ENCODE results near the gene TMED8. TPM values are rescaled to one million over a fixed set of nuclear protein-coding genes. Genes with fewer than 3 reads are reported as not detected.
A peak's percentile ranks its signal among the peaks of the same experiment; 100 is the strongest.

TMED8 gene
- total and polyA plus RNA-seq, 10 of the 15 experiments (the other 5 are each of a cell fraction or from before 2014, with no cell fraction given) = 7.3 to 39.1 (median 26.1) TPM

DNA sequence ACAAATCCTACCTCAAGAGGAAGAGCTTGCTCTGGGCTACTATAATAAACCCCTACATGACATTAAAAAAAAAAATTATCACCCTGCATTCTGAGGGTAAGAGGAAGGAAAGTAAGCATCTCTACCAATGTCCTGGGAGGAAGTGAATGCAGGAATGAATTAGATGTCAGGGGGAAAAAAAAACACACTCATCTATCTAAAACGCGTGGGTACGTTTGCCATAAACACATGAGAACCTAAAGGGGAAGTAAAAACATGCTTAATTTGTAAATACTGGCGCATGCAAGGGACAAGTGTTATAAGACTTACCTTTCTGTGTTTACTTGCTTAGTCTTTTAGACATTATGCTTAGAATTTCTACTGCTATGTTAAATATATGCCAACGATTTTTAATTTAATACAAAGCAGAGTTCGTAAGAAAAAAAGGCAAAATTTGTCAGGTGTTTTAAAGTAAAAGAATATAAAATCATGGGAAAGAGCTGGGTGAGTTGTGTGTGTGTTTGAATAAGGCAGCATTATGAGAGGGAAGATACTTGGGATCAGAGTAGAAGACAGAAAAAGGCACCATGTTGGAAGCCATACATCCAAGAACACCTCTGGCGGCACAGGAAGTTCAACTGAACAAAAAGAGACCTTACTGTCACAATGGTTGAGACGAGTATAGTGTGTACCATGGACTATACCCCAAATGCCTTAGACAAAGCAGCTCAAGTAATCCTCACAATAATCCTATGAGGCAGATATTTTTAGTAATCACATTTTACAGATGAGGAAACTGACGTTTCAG lies 1.5 kb downstream of the TMED8 start:
- peak; percentile 41 for FAIRE-seq
- H2AFZ ChIP-seq (ENCODE audit: control insufficient read depth, low read depth, low read length) = peak overlapping the region; percentile 99
- H3K4me3 ChIP-seq = peak overlapping the region; percentile 83
- TF ChIP-seq ZNF384 (IDR thresholded peaks at IDR 0.05; ENCODE audit: borderline replicate concordance, low read depth, low read length) (peak; percentile 48; the same call in 1 of the 2 replicates), PAX8 (IDR thresholded peaks at IDR 0.05) (0 out of 2 replicates have a peak, but pooled peaks have one; percentile 13), MTA2 (IDR thresholded peaks at IDR 0.05; ENCODE audit: low read depth) (0 out of 2 replicates have a peak, but pooled peaks have one; percentile 19), NBN (IDR thresholded peaks at IDR 0.05) (peak; percentile 58; the same call in 1 of the 2 replicates), SPI1 (IDR thresholded peaks at IDR 0.05; ENCODE audit: borderline replicate concordance, insufficient read depth, low read depth, low read length) (peak; percentile 58; the same call in 1 of the 2 replicates), YY1 (IDR thresholded peaks at IDR 0.05; ENCODE audit: low read depth, low read length) (peak; percentile 45; the same call in 1 of the 2 replicates), BHLHE40 (IDR thresholded peaks at IDR 0.05; ENCODE audit: borderline replicate concordance in 1 of 2, low read depth in 2 of 2, low read length in 1 of 2) (0 out of 4 replicates have a peak, but pooled peaks of 1 of the 2 experiments have one; percentile 6), RUNX3 (IDR thresholded peaks at IDR 0.05; ENCODE audit: low read length) (peak; percentile 15; the same call in 1 of the 2 replicates), ATF7 (IDR thresholded peaks at IDR 0.05; ENCODE audit: low read depth) (0 out of 2 replicates have a peak, but pooled peaks have one; percentile 21), IKZF1 (conservative IDR thresholded peaks at IDR 0.05) (0 out of 2 replicates have a peak, but pooled peaks have one; percentile 20), MXI1 (IDR thresholded peaks at IDR 0.05; ENCODE audit: low read depth, low read length) (peak; percentile 88; the same call in 1 of the 2 replicates), BMI1 (IDR thresholded peaks at IDR 0.05; ENCODE audit: borderline replicate concordance) (no peak), PML (IDR thresholded peaks at IDR 0.05; ENCODE audit: low read length) (no peak), GABPA (IDR thresholded peaks at IDR 0.05; ENCODE audit: low read depth) (no peak), SIN3A (IDR thresholded peaks at IDR 0.05; ENCODE audit: low read depth, low read length) (peak; percentile 73)
- TF ChIP-seq, protein P1, sequence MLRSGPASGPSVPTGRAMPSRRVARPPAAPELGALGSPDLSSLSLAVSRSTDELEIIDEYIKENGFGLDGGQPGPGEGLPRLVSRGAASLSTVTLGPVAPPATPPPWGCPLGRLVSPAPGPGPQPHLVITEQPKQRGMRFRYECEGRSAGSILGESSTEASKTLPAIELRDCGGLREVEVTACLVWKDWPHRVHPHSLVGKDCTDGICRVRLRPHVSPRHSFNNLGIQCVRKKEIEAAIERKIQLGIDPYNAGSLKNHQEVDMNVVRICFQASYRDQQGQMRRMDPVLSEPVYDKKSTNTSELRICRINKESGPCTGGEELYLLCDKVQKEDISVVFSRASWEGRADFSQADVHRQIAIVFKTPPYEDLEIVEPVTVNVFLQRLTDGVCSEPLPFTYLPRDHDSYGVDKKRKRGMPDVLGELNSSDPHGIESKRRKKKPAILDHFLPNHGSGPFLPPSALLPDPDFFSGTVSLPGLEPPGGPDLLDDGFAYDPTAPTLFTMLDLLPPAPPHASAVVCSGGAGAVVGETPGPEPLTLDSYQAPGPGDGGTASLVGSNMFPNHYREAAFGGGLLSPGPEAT (IDR thresholded peaks at IDR 0.05; ENCODE audit: low read depth) = peak; percentile 47; the same call in 1 of the 2 replicates
- TF ChIP-seq, protein P2, sequence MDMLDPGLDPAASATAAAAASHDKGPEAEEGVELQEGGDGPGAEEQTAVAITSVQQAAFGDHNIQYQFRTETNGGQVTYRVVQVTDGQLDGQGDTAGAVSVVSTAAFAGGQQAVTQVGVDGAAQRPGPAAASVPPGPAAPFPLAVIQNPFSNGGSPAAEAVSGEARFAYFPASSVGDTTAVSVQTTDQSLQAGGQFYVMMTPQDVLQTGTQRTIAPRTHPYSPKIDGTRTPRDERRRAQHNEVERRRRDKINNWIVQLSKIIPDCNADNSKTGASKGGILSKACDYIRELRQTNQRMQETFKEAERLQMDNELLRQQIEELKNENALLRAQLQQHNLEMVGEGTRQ (IDR thresholded peaks at IDR 0.05; ENCODE audit: borderline replicate concordance, low read depth, low read length) = no peak
- TF ChIP-seq, protein P3, sequence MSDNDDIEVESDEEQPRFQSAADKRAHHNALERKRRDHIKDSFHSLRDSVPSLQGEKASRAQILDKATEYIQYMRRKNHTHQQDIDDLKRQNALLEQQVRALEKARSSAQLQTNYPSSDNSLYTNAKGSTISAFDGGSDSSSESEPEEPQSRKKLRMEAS (IDR thresholded peaks at IDR 0.05; ENCODE audit: low read depth, low read length) = peak; percentile 51; the same call in 1 of the 2 replicates
- TF ChIP-seq, protein P4, sequence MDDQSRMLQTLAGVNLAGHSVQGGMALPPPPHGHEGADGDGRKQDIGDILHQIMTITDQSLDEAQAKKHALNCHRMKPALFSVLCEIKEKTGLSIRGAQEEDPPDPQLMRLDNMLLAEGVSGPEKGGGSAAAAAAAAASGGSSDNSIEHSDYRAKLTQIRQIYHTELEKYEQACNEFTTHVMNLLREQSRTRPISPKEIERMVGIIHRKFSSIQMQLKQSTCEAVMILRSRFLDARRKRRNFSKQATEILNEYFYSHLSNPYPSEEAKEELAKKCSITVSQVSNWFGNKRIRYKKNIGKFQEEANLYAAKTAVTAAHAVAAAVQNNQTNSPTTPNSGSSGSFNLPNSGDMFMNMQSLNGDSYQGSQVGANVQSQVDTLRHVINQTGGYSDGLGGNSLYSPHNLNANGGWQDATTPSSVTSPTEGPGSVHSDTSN (IDR thresholded peaks at IDR 0.05; ENCODE audit: insufficient replicate concordance, low read depth, low read length) = no peak

More for the DNA sequence above, 1.5 kb downstream of the TMED8 start:
- peak overlapping the region; percentile 89 for H3K27ac ChIP-seq (ENCODE audit: control insufficient read depth, insufficient read depth)
- ChIA-PET CTCF (interaction anchor here (0.6 to 2.1 kb wide), 5 partner anchors 17 to 85 kb away, joined by 3 to 6 read pairs (median 3); partner anchors contain the start of genes GSTZ1 and POMT2), RAD21 (ENCODE audit: unreplicated experiment) (interaction anchor here (0.6 to 1.1 kb wide), 3 partner anchors 54 to 83 kb away, joined by 3 to 4 read pairs (median 3); partner anchors contain the start of genes GSTZ1 and POMT2), SMC1A (ENCODE audit: uncharacterized antibody, unreplicated experiment) (interaction anchor here (0.7 to 1.9 kb wide), 6 partner anchors 13 to 181 kb away, joined by 3 to 6 read pairs (median 4); partner anchors contain the start of gene GSTZ1), POLR2A (interaction anchor here (0.8 to 1.0 kb wide), 2 partner anchors 11 to 54 kb away, joined by 3 to 4 read pairs; partner anchors contain the start of gene GSTZ1)
- in situ Hi-C loops (cut with MboI) = no loop called here
- WGBS (ENCODE audit: insufficient coverage, insufficient replicate concordance, low lambda C conversion rate, missing lambda C conversion rate) = 3% methylated on average over 9 of the region's 9 CpGs
- peaks cover 15% of the 10 kb centered on the region for H3K4me1 ChIP-seq (ENCODE audit: control insufficient read depth, insufficient read depth, low read length)
- H3K27me3 ChIP-seq (replicated peaks in 1 of 2; ENCODE audit: control insufficient read depth in 2 of 2, insufficient read depth in 2 of 2, low read length in 1 of 2) = no peaks in the 10 kb centered on the region
- no peaks in the 10 kb centered on the region for H3K9me3 ChIP-seq (replicated peaks; ENCODE audit: control insufficient read depth, insufficient read depth, low read length)
- intact Hi-C loops (cut with micrococcal nuclease; ENCODE audit: unreplicated experiment) = no loop called here
- no peaks in the 10 kb centered on the region for H3K36me3 ChIP-seq (ENCODE audit: control insufficient read depth in 2 of 2, insufficient read depth in 2 of 2, low read length in 1 of 2)
- TSS peak; percentile 62 for BruUV-seq (replicated peaks)
- peak overlapping the region; percentile 95 for H3K9ac ChIP-seq (ENCODE audit: control insufficient read depth, insufficient read depth, low read length)
- H3K79me2 ChIP-seq (ENCODE audit: control insufficient read depth, insufficient read depth, low read length) = peaks cover 60% of the 10 kb centered on the region
- ATAC-seq = peak; percentile 29
- H4K20me1 ChIP-seq (ENCODE audit: control insufficient read depth, insufficient read depth) = no peaks in the 10 kb centered on the region
- DNase-seq (ENCODE audit: low read depth, low spot score) = no peak
- H3K4me2 ChIP-seq (ENCODE audit: control insufficient read depth, insufficient read depth) = peak overlapping the region; percentile 73
